ENCODE data around the gene EPHB3. TPM values are rescaled to one million over a fixed set of nuclear protein-coding genes. Genes with fewer than 3 reads are reported as not detected.

Gene EPHB3
- polyA plus RNA-seq, 1 experiment = 3.3 TPM

GRCh38 chr3:184591789-184592188, 30.2 kb downstream of the EPHB3 start:
- H3K27me3 ChIP-seq (ENCODE audit: control insufficient read depth, insufficient read depth, low read length) = 0 out of 2 replicates have a peak, but pooled peaks cover 2% of the 10 kb centered on the region
- CTCF ChIA-PET = interaction anchor here (0.8 to 1.0 kb wide), 2 partner anchors 9 to 135 kb away, joined by 4 read pairs; no protein-coding TSS in a partner anchor

GRCh38 chr3:184592371-184593219, 31.0 kb downstream of the EPHB3 start:
- peak; percentile 10 for DNase-seq (ENCODE audit: low read depth)
- no peak for TF ChIP-seq CTCF (IDR thresholded peaks at IDR 0.05; ENCODE audit: insufficient read depth, low read depth, low read length)
- POLR2A ChIA-PET = no interaction called here
- H3K36me3 ChIP-seq (ENCODE audit: control insufficient read depth, insufficient read depth, low read length) = no peaks in the 10 kb centered on the region
- 0 out of 2 replicates have a peak, but pooled peaks cover 2% of the 10 kb centered on the region for H3K27me3 ChIP-seq (ENCODE audit: control insufficient read depth, insufficient read depth, low read length)
- CTCF ChIA-PET = interaction anchor here (0.8 to 1.4 kb wide), 4 partner anchors 8 to 134 kb away, joined by 3 to 4 read pairs (median 4); partner anchors contain the start of gene EPHB3
- no peak overlapping the region for H3K4me3 ChIP-seq (ENCODE audit: low read depth, low read length)

More at GRCh38 chr3:184591789-184592188, 30.2 kb downstream of the EPHB3 start:
- TF ChIP-seq CTCF (IDR thresholded peaks at IDR 0.05; ENCODE audit: insufficient read depth, low read depth, low read length) = no peak
- H3K4me3 ChIP-seq (ENCODE audit: low read depth, low read length) = no peak overlapping the region
- POLR2A ChIA-PET = no interaction called here
- H3K36me3 ChIP-seq (ENCODE audit: control insufficient read depth, insufficient read depth, low read length) = no peaks in the 10 kb centered on the region
- DNase-seq (ENCODE audit: low read depth) = no peak

GRCh38 chr3:184593220-184593927, 31.8 kb downstream of the EPHB3 start:
- CTCF ChIA-PET = interaction anchor here (0.6 to 1.4 kb wide), 4 partner anchors 11 to 49 kb away, joined by 3 read pairs; partner anchors contain the start of gene EPHB3
- POLR2A ChIA-PET = no interaction called here
- Histone ChIP-seq H3K36me3 (ENCODE audit: control insufficient read depth, insufficient read depth, low read length) (no peaks in the 10 kb centered on the region), H3K27me3 (ENCODE audit: control insufficient read depth, insufficient read depth, low read length) (0 out of 2 replicates have a peak, but pooled peaks cover 2% of the 10 kb centered on the region), H3K4me3 (ENCODE audit: low read depth, low read length) (no peak overlapping the region)
- no peak for TF ChIP-seq CTCF (IDR thresholded peaks at IDR 0.05; ENCODE audit: insufficient read depth, low read depth, low read length)
- DNase-seq (ENCODE audit: low read depth) = no peak

GRCh38 chr3:184593928-184594303, 32.3 kb downstream of the EPHB3 start:
- Histone ChIP-seq H3K27me3 (ENCODE audit: control insufficient read depth, insufficient read depth, low read length) (0 out of 2 replicates have a peak, but pooled peaks cover 2% of the 10 kb centered on the region), H3K36me3 (ENCODE audit: control insufficient read depth, insufficient read depth, low read length) (no peaks in the 10 kb centered on the region), H3K4me3 (ENCODE audit: low read depth, low read length) (no peak overlapping the region)
- TF ChIP-seq CTCF (IDR thresholded peaks at IDR 0.05; ENCODE audit: insufficient read depth, low read depth, low read length) = no peak
- no peak for DNase-seq (ENCODE audit: low read depth)
- ChIA-PET CTCF (interaction anchor here (0.9 to 1.1 kb wide), 2 partner anchors 11 to 33 kb away, joined by 3 read pairs; partner anchors contain the start of gene EPHB3), POLR2A (no interaction called here)

Data from BJ (cell line).